ENCODE measurements around the gene PLD1. TPM values are rescaled to one million over a fixed set of nuclear protein-coding genes. Genes with fewer than 3 reads are reported as not detected.

Gene PLD1
- total and polyA plus RNA-seq, 11 donors, result 12.3 to 106 (median 61.0) TPM

GRCh38 chr3:171831936-171832335 lies 21.7 kb upstream of the PLD1 start:
- peaks cover 0 to 60% (median 35%) of the 10 kb centered on the region in 12 donors for H3K4me1 ChIP-seq
- no peaks in the 10 kb centered on the region for H3K9me3 ChIP-seq
- H3K27me3 ChIP-seq, result no peaks in the 10 kb centered on the region
- no peak for TF ChIP-seq CTCF (IDR thresholded peaks at IDR 0.05)
- no peak for TF ChIP-seq POLR2A (IDR thresholded peaks at IDR 0.05)
- DNase-seq (no peak), ATAC-seq (no peak)
- H3K27ac ChIP-seq, result peak overlapping the region in 5 of 12 donors; percentile 40 to 72 (median 62)
- no peak overlapping the region for H3K4me3 ChIP-seq
- no peaks in the 10 kb centered on the region for H3K36me3 ChIP-seq
- 79 to 92% (median 86%) methylated on average over 3 of the region's 3 CpGs for WGBS, 4 donors
- intact Hi-C loops (cut with DNase I), result loop anchor here in 8 of 10 donors (5.0 to 10.0 kb wide), 12 partner anchors 60 to 503 kb away; partner anchors contain the start of gene FNDC3B (in 4 of the 8)

- intact Hi-C loops (cut with DNase I), result loop anchor here in 8 of 10 donors (5.0 to 10.0 kb wide), 12 partner anchors 58 to 504 kb away; partner anchors contain the start of gene FNDC3B (in 4 of the 8)
- no peak for DNase-seq
- Histone ChIP-seq H3K4me3 (no peak overlapping the region), H3K36me3 (no peaks in the 10 kb centered on the region), H3K27me3 (no peaks in the 10 kb centered on the region), H3K4me1 (peaks cover 0 to 49% (median 28%) of the 10 kb centered on the region in 12 donors), H3K9me3 (no peaks in the 10 kb centered on the region), H3K27ac (peak overlapping the region; percentile 32 to 81 (median 48))
- TF ChIP-seq CTCF (IDR thresholded peaks at IDR 0.05), result no peak
- no peak for TF ChIP-seq POLR2A (IDR thresholded peaks at IDR 0.05)
- ATAC-seq, result no peak
Measured at GRCh38 chr3:171830518-171830875, 20.2 kb upstream of the PLD1 start.

- TF ChIP-seq CTCF (IDR thresholded peaks at IDR 0.05), result peak; percentile 40 to 87 (median 70)
- TF ChIP-seq POLR2A (IDR thresholded peaks at IDR 0.05), result no peak
- Histone ChIP-seq H3K27me3 (no peaks in the 10 kb centered on the region), H3K9me3 (no peaks in the 10 kb centered on the region), H3K4me1 (peaks cover 0 to 49% (median 28%) of the 10 kb centered on the region in 12 donors), H3K27ac (peak overlapping the region; percentile 32 to 81 (median 50)), H3K36me3 (no peaks in the 10 kb centered on the region), H3K4me3 (no peak overlapping the region)
- DNase-seq (peak; percentile 84 to 92 (median 88)), ATAC-seq (peak; percentile 92 to 95 (median 93))
- 13 to 16% (median 14%) methylated on average over 6 of the region's 6 CpGs for WGBS, 4 donors
- intact Hi-C loops (cut with DNase I), result loop anchor here in 8 of 10 donors (2.0 to 10.0 kb wide), 14 partner anchors 19 to 505 kb away; partner anchors contain the start of genes FNDC3B (in 4 of the 8) and PLD1 (in 1 of the 8)
Measured at GRCh38 chr3:171829841-171830517, 19.7 kb upstream of the PLD1 start.

- Histone ChIP-seq H3K27ac (peak overlapping the region in 10 of 12 donors; percentile 32 to 81 (median 51)), H3K36me3 (no peaks in the 10 kb centered on the region), H3K4me3 (no peak overlapping the region), H3K4me1 (peaks cover 0 to 49% (median 28%) of the 10 kb centered on the region in 12 donors), H3K27me3 (no peaks in the 10 kb centered on the region), H3K9me3 (no peaks in the 10 kb centered on the region)
- intact Hi-C loops (cut with DNase I), result loop anchor here in 4 of 10 donors (2.0 to 10.0 kb wide), 5 partner anchors 18 to 503 kb away; partner anchors contain the start of gene PLD1 (in 1 of the 4)
- TF ChIP-seq POLR2A (IDR thresholded peaks at IDR 0.05) (no peak), CTCF (IDR thresholded peaks at IDR 0.05) (no peak)
- 53 to 69% (median 61%) methylated on average over 5 of the region's 5 CpGs for WGBS, 4 donors
- ATAC-seq (no peak), DNase-seq (no peak)
Measured at GRCh38 chr3:171828902-171829770, 18.9 kb upstream of the PLD1 start.

Data from heart left ventricle (tissue), 16 donors.